Body of pancreas (tissue), 4 donors: ENCODE measurements around the gene ARAP1.

Experiments used
- CTCF ChIP-seq, 7 experiments: fragments of 450-650 bp in 4 of 7; fragments of 200-600 bp in 3 of 7; sonication (generic) in 3 of 7; IDR thresholded peaks; one replicate each; pipeline ENCODE4 v1.5.1; 2016 to 2019; ENCODE audit warnings: antibody characterized with exemption in 7 of 7
- POLR2A ChIP-seq, 3 donors: fragments of 450-650 bp; IDR thresholded peaks; one replicate each; pipeline ENCODE4 v1.6.1; 2016; ENCODE audit warnings: antibody characterized with exemption in 3 of 3, mild to moderate bottlenecking in 2 of 3

GRCh38 chr11:72740562-72741428, 11.4 kb downstream of the ARAP1 start:
- TF ChIP-seq CTCF (IDR thresholded peaks at IDR 0.05): no peak
- TF ChIP-seq POLR2A (IDR thresholded peaks at IDR 0.05): no peak
